Upper lobe of left lung (tissue), 4 donors: Measurements from ENCODE around the gene METTL27.
A peak's percentile ranks its signal among the peaks of the same experiment; 100 is the strongest.

ENCODE experiments used
- EP300 ChIP-seq, 4 donors: sonication (generic); formaldehyde crosslinking; IDR thresholded peaks; one replicate each; pipeline ENCODE4 v1.5.1; 2017; ENCODE audit warnings: antibody characterized with exemption in 4 of 4, control low read depth in 2 of 4
- TF ChIP-seq, protein P1 (sequence below), 6 experiments: fragments of 450-650 bp in 4 of 6; fragments of 200-600 bp in 2 of 6; sonication (generic) in 2 of 6; IDR thresholded peaks; one replicate each; pipeline ENCODE4 v1.5.1; 2016 to 2019; ENCODE audit warnings: antibody characterized with exemption in 6 of 6

DNA sequence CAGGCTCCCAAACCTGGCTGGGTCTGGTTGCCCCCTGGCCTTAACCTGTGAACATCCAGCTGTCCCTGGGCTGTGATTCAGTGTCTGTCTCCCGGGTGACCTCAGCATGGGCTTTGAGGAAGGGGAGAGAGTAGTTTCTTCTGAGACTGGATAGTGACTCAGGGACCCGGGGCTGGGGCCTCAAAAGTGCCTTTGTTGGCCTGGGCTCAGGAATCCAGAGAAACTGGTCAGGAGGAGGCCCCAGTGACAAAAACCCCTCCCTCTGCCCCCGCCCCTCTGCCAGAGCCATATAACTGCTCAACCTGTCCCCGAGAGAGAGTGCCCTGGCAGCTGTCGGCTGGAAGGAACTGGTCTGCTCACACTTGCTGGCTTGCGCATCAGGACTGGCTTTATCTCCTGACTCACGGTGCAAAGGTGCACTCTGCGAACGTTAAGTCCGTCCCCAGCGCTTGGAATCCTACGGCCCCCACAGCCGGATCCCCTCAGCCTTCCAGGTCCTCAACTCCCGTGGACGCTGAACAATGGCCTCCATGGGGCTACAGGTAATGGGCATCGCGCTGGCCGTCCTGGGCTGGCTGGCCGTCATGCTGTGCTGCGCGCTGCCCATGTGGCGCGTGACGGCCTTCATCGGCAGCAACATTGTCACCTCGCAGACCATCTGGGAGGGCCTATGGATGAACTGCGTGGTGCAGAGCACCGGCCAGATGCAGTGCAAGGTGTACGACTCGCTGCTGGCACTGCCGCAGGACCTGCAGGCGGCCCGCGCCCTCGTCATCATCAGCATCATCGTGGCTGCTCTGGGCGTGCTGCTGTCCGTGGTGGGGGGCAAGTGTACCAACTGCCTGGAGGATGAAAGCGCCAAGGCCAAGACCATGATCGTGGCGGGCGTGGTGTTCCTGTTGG, 11.4 kb downstream of the METTL27 start, which contains the start of gene CLDN4:
- TF ChIP-seq, protein P1, sequence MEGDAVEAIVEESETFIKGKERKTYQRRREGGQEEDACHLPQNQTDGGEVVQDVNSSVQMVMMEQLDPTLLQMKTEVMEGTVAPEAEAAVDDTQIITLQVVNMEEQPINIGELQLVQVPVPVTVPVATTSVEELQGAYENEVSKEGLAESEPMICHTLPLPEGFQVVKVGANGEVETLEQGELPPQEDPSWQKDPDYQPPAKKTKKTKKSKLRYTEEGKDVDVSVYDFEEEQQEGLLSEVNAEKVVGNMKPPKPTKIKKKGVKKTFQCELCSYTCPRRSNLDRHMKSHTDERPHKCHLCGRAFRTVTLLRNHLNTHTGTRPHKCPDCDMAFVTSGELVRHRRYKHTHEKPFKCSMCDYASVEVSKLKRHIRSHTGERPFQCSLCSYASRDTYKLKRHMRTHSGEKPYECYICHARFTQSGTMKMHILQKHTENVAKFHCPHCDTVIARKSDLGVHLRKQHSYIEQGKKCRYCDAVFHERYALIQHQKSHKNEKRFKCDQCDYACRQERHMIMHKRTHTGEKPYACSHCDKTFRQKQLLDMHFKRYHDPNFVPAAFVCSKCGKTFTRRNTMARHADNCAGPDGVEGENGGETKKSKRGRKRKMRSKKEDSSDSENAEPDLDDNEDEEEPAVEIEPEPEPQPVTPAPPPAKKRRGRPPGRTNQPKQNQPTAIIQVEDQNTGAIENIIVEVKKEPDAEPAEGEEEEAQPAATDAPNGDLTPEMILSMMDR (IDR thresholded peaks at IDR 0.05), result no peak
- peak in 1 of 4 donors; percentile 72 for TF ChIP-seq EP300 (IDR thresholded peaks at IDR 0.05)
